NOMO-1 treated with DMSO at 0.1 percent for 48 hours (cell line): Measurements from ENCODE around the gene CLDN20.

Experiments used
- DNase-seq: peaks from one replicate; lab custom pipeline; 2025; ENCODE audit not compliant: unreplicated experiment; lab: John Stamatoyannopoulos, UW

CLDN20 gene

DNA sequence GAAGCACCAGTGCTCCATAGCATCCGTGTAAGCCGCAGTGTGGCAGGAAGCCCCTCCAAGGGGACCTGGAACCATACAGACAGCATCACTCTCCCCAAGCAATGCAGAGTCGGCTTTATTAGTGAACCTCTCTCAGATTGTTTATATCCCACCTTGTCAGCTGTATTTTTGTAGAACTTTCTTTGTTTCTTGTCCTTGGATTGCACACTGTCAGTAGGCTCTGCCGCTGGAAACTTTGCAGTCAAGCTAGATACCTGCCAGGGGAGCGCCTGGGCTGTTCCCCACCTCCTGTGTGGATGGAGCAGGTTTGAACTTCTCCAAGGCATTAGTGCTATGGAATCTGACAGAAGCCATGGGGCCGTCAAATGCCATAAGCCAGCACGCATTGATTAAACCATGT lies 18.6 kb upstream of the CLDN20 start:
- no peak for DNase-seq

DNA sequence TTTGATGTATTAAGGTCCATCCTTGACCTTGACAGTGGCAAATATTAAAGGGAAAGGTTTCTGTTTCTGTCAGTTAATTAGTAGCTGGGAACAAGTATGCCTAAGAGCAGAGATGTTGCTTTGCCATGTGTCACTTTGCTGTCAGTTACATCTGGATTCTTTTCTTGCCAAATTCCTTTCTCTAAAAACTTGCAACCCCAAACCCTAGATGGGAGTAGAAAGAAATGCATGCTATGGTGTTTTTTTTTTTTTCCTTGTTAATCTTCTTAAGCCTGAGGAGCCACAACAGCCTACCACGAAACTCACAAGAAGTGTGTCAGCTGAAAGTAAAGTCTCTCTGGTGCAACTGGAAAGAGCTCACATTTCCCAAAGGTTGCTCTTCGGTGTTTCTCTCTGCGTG lies 18.0 kb upstream of the CLDN20 start:
- DNase-seq, result no peak

DNA sequence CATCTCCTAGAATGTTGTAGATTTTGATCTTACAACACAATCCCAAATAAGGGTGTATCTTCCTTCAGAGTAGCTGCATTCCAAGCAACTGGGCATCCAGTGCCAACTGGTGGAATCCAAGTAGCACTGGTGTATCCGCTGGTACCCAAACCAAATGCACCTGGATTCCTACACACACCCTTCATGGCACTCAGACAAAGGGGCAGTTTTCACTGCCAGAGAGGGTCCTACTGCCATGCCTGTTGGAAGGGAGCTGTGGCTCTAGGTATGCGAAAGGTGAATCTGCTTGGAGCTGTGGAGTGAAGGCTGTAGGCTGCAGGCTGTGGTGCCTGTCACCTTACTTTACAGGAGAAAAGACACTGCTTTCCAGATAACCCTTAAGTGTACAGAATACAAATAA lies 17.0 kb upstream of the CLDN20 start:
- no peak for DNase-seq

DNA sequence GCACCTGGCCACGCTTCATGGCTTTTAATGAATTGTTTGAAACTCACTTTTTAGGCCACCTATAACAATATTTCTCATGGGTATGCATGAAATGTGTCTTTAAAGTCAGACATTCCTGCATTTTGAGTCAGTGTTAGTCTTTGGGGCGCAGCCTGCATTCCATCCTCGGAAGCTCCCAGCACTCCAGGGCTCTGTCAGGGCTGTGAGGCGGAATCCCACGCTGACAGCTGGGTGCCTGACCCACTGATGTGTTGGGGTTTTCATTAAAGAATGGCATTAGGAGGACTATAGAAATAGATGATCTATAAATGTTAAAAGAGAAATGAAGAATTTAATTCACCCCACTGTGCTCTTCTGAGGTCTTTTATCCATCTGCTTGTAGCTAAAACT lies 16.2 kb upstream of the CLDN20 start:
- no peak for DNase-seq

DNA sequence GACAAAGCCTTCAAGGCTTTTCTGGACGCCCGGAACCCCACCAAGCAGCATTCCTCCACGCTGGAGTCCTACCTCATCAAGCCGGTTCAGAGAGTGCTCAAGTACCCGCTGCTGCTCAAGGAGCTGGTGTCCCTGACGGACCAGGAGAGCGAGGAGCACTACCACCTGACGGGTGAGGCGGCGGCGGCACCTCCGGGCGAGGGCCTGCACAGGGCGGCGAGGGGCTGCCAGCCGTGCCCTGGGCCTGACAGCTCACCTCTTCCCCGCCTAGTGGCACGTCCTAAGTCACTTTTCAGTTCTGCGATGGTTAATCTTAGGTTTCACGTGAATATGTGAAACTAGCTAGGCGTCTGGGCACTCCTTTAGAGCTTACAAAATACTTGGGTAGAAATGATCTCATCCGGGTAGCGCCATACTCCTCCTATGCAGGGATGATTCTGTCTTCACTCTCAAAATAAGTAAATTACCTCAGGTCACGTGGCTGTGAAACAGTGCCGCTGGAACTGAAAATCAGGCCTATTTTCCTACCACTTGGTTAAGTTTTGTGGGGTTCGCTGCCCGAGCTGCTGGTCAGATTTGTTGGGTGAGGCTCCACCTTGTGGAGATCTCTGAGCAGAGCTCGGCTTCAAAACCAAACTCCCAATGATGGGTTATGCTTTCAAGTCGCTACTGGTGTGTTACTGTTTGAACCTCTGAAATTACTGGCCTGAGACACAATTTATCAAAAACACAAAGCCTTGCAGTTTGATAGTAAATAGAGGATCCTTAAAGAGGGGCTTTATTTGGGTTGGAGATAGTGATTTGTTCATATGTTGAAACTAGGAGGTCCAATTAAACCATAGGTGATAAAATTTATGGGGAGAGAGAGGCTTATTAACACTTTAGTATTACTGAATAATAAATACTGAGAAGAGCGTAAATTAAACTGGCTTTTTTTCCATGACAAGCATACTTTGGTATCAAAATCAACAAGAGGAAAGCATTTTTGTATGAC lies 15.5 kb upstream of the CLDN20 start:
- peak; percentile 16 for DNase-seq

DNA sequence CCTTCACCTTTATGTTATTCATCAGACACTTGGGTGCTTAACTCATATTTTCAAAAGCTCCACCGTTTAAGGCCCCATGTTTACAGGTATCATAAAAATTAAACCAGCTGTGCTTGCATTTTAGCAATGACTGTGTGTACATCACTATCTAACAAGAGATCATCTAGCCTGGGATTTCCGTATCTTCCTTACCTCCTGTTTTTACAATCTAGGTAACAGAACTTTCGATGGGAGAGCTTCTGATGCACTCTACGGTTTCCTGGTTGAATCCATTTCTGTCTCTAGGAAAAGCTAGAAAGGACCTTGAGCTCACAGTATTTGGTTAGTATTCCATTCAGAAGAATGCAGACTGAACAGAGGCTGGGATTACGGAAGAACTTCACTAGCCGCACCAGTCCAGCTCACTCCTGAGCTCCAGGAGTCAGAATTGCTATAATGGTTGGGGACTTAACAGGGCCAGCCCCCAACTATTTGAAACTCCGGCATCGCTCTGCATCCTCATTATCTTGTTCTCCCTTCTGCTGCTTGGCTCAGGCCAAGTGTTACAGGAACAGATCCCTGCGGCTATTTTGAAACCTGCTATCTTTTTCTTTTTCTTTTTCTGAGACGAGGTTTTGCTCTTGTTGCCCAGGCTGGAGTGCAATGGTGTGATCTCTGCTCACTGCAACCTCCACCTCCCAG lies 13.0 kb upstream of the CLDN20 start:
- no peak for DNase-seq

DNA sequence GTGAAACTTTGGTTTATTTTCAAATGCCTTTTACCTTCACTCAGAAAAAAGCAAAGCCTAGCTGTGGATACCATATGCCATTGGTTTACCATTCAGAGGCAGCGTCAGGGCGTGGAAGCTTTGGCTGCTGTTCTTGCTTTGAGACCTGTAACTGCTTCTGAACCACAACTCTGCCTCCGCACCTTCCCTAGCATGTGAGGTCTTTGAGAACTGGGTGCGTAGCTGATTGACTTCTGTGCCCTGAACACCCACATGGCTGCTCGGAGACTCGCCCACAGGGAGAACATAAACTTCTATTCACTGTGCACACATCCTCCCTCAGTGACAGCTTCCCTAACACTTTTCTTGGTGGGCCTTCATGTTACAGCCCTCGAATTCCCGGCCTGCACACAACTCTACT lies 11.2 kb upstream of the CLDN20 start:
- DNase-seq, result no peak

DNA sequence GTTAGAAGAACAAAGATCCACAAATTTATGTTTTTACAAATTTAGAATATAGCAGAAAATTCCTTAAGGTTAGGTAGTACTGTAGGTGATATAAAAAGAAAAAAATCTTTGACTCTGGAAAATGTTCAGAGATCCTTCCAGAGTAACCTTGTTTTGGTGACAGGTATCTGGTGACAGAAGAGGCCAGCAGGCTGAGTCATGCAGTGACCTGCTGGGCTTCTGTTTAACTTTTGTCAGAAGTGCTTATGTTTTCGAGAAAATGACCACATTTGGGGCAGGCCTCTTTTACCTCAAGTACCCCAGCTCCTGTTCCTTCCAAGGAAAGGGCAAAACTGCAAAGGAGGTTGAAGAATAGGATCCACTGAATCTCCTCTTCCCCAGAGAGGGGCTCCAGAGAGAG lies 10.5 kb upstream of the CLDN20 start:
- no peak for DNase-seq

DNA sequence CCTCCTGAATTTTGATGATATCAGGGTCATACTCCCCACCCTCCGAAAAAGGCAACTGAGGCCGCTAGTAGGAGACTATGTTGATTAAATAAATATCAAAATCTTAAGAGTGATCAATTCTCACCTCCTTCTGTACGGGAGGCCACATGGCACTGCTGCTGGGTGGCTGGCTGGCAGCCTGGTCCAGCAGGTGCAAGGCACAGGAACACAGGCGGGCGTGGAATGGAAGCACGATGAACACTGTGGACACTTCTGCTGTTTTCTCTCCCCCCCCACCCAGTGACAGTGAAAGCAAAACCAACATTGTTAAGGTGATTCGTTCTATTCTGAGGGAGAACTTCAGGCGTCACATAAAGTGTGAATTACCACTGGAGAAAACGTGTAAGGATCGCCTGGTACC lies 9.7 kb upstream of the CLDN20 start:
- no peak for DNase-seq

DNA sequence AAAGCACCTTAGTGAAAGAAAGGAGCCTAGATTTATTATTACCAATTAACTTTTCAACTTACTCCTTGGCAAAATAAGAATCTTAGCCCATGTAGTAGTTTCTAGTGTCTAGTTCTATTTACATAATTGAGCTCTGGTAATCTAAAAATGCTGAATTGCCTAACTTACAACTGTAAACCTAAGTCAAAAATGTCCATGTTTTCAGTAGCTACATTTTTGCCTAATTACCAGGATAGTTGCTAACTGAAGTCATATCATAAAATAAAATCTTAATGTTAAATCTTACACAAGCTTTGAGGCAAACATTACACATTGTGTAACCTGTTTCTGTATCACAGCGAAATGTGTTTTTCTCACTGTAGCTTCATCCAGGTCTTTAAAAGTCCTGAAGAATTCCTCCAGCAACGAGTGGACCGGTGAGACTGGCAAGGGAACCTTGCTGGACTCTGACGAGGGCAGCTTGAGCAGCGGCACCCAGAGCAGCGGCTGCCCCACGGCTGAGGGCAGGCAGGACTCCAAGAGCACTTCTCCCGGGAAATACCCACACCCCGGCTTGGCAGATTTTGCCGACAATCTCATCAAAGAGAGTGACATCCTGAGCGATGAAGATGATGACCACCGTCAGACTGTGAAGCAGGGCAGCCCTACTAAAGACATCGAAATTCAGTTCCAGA lies 7.6 kb upstream of the CLDN20 start:
- DNase-seq, result no peak

DNA sequence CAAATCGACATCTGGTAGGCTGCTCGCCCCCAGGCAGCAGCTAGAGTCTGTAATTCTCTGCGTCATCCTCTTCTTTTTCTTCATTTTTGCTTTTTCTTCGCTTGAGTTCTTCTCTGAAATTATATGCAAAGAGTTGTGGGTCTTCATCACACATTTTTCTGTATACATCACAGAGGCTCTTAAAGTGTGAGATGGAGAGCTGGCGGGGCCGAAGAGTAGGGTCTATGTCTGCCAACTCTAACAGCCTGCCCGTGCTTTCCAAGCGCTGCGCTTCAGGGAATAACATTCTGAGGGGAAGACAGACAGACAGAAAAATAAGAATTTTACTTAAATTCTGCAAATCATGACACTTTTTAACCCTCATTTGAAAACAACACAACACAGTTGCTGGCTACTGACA lies 6.0 kb upstream of the CLDN20 start:
- no peak for DNase-seq

DNA sequence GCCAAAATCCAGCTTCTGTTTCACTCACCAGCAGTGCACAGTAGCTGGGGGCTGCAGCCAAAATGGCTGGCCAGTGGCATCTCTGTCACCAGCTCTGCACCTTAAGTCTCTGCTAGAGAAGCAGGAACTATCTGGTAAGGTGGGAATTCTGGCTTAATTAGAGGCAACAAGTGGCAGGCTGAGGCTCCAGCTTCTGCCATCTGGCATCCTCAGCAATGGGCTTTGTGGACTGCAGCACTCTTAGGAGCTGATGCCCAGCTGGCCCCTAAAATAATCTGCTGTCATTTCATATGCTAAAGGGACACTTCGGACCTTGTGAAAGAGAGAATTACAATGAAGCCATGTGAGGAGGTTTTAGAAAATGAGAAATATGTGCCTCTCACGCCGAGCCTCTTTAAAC lies 4.6 kb upstream of the CLDN20 start:
- DNase-seq, result no peak

DNA sequence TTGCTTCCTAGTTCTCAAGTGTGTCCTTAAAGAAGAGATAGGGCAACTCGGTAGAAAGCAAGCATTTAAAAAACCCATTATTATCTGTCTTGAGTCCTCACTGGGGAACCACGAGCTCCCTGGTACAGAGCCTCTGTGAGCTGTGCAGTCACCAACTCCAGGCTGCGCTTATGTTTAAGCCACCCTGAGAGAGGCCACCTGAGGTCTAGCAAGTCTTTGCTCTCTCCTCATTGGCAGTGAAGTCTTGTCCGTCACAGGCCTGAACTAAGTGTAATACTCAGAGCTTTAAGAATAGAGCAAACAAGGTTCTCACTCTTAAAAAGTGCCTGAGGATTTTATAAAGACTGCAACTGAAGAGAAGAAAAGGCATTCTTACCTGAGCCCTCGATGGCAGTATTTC lies 3.9 kb upstream of the CLDN20 start:
- no peak for DNase-seq

DNA sequence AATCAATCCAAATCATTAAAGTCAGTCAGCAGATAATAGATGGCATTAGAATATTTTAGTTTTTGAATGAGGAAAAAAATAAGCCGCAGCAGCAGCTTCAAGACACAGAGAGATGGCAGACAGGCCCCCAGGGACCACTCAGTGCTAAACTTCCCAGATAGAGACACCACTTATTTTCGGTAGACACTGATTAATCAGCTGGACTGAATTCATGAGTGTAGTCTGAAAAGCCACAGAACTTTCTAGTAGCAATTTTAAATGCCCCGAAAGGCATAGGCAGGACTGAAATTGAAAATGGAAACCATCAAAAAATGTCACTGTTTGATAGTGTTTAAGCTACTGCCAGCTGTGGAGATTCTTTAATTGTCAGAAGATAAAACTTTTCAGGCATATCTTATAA lies 3.1 kb upstream of the CLDN20 start:
- DNase-seq, result no peak

DNA sequence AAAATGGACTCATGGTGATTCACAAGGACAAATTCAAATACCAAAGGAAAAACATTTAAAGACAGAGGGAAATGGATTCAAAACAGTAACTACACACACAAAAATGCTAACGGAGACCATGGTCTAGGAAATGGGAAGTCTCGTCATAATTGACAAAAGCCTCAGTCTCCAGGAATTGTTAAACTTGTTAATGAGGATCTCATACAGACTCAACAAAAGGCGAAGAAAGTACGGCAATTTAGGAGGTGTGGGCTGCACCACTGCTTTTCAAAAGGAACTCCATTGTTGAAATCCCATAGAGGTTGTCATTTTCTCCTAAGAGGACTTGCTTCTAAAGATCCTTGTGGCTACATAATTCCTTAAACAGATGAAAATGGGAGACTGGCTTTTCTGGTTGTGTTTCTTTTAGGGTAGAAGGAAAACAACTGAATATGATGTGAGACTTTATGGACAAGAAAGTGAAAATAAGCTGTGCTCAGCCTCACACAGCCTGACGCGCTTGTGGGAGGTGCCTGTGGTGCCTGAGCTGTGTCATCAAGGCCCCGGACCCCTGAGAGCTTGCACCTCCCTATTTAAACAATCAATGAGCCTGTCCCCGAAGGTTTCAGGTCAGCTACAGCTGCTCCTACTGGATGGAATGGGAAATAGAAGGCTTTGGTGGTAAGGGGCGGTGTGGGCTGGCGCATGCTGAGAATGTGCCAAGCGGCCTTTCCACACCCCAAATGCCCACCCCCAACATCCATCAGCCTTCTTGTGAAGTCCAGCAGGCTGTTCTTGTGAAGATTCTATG lies 2.5 kb upstream of the CLDN20 start:
- DNase-seq, result no peak

DNA sequence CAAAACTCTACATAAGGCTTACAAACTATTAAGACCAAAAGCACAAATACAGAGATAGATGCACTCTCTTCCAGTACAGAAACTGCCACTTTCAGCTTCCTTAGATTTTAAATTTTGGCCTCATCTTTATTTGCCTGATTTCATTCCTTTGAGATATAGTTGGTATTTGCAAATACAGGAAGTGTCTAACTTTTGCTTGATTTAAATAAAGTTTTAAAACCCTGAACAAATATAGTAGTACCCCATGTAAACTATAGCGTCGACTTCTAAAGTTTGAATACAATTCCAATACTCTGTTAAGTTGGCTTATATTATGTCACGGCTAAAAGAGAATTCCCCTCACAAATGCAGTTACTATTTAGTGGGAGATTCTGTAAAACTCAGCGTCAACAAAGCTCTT lies 1.2 kb upstream of the CLDN20 start:
- DNase-seq, result no peak

DNA sequence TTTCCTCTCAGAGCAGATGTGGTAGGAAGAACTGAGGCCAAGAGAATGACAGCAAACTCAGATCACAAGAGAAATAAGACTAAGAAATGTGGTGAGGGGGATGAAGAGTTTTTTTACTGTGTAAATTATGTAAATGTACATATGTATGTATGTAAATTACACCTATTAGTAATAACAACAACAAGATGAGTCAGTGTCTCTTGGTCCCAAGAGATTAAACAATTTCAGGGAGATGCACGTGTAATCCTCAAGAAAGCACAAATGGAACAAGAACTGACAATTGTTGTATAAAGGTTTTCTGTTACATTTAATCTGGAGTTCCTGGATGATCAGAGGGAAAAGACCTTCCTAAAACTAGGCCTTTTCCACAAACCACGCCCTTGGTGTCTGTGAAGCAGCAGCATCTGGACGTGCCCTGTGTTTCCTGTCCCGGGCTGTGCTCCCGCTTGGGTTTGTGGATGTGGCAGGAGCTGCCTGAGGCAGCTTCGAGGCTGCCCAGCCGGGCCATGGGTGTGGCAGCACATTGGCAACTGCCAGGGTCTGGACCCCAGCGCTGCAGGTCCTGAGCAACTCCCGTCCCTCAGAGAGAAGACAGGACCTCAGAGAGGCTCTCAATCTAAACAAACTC lies 994 bp downstream of the CLDN20 start:
- no peak for DNase-seq

DNA sequence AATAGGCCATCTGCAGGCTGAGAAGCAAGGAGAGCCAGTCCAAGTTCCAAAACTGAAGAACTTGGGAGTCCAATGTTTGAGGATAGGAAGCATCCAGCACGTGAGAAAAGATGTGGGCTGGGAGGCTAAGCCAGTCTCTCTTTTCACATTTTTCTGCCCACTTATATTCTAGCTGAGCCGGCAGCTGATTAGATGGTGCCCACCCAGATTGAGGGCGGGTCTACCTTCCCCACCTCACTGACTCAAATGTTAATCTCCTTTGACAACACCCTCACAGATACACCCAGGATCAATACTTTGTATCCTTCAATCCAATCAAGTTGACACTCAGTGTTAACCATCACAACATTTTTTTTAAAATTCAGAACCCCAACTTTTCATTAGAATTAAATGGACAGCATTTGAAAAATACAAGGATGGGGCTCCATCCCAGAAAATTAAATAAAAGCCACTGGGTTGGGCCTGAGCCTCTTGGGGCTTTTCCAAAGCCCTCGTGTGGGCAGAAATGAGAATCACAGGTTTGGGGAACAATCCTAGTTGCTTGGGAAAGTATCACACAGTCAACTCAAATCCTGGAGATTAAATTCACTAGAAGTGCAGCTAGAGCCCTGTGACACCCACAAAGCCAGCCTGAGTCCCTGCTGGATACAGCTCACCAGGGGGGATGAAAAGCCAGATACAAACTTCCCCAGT lies 2.2 kb downstream of the CLDN20 start:
- DNase-seq, result no peak

DNA sequence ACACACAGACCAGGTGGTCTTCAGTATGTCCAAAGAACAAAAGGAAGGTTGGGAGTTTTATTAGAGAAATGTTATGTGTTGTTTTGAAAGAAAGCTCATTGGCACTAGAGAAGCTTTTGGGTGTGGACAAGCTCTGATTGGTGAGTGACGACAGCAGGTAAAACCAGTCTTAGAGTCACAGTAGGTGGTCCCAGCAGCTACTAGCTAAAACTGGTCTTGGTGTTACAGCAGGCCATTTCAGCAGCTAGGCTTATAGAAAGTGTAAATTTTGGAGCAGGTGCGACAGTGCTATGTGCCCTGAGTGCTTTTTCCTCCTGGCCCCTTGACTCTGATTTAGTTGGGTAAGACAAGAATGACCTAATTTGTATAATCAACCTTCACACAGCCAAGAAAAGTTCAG lies 3.6 kb downstream of the CLDN20 start:
- DNase-seq, result no peak
